ENCODE data around the gene LHX3. TPM values are rescaled to one million over a fixed set of nuclear protein-coding genes. Genes with fewer than 3 reads are reported as not detected.

LHX3 gene
- total RNA-seq, result not detected in 2 replicates

DNA sequence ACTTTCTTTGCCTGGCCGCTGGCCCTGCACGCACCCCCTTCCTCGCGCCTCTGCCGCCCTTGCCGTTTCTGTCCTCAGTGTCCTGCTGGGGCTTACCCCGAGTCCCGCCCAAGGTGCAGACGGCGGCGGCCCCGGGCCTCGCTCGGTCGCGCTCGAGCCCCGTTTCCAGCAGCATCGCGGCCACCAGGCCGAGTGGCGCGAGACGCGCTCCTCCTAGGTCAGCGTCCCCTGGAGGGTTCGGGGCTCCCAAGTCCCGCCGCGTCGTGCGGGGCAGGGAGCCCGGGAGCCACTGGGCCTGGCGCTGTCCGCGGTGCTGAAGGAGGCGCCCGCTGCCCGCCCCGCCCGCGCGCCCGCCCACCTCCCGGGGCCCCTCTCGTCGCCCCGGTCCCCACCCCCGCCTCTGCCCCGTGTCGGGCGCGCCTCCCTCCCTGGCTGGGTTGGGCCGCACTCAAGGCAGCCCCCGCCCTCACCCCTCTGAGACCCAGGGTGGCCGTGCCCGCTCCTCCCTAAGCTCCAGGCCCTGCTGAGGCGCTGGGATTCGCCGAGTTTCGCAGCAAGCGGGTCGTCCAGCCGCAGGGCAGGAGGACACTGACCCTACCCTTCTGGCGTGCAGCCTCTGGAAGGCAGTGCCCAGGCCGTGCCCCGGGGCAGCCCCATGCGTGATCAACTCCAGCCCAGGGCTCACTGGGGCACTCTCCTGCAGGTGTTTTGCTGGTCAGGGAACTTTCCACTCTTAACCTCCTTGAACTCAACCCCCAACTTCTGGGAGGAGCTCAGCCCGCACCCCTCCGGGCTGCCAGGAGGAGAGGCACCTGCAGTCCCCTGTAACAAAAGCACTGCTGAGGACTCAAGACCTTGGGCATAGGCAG lies at the start of gene LHX3:
LHX3 (minus strand) TSS at position 291 of the 869 bp plus-strand sequence; CDS start at position 175, 116 bp downstream.
- intact Hi-C loops (cut with micrococcal nuclease), result no loop called here
- Mint-ChIP-seq H3K4me1 (ENCODE audit: low read depth) (no peaks in the 10 kb centered on the region), H3K9me3 (no peaks in the 10 kb centered on the region), H3K36me3 (ENCODE audit: low read depth) (peaks cover 10% of the 10 kb centered on the region), H3K27me3 (ENCODE audit: insufficient read depth) (peaks cover 24% of the 10 kb centered on the region), H3K27ac (no peak within 1 kb of the TSS), H3K4me3 (no peak within 1 kb of the TSS)
- DNase-seq (ENCODE audit: low spot score), result no peak

DNA sequence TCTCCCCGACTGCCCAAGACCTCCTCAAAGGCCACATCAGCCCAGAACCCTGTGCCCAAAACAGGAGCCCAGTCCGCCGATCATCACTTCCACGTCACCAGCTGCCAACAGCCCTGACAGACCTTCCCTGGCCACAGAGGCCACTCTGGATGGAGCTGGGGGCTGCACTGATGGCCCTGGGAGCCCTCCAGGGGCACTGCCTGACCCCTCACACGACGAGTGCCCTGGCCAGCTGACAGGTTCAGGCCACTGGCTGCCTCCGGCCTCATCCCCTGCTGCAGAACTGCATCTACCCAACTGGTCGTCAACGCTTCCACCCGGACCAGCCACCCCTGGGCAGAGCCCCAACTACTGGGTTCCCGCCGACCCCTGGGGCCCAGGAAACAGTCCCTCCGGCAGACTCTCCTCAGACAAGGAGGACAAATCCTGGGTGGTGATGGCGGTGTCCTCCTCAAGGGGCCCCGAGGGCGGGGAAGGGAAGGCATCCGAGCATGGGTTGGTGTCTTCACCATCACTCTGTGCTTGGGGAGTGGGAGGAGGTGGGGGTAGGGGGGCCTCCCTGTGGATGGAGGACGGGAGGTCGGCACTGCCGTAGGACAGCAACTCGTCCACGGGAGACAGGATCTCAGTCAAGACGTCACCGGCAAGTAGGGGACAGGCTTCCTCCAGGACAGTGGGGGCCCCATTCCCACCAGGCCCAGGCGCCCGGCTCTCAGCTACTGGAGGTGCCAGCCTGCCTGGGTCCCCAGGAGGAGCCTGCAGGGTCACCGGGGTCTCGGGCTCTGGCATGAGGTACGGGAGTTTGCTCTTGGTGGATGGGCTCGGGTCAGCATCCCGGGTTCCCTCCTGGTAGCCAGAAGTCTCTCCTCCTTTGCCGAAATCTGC lies 48.6 kb upstream of the LHX3 start:
- H3K9me3 Mint-ChIP-seq, result no peaks in the 10 kb centered on the region
- no peaks in the 10 kb centered on the region for H3K27me3 Mint-ChIP-seq (ENCODE audit: insufficient read depth)
- H3K27ac Mint-ChIP-seq, result no peak overlapping the region
- intact Hi-C loops (cut with micrococcal nuclease), result no loop called here
- H3K4me1 Mint-ChIP-seq (ENCODE audit: low read depth), result no peaks in the 10 kb centered on the region
- no peak for DNase-seq (ENCODE audit: low spot score)
- no peak overlapping the region for H3K4me3 Mint-ChIP-seq
- H3K36me3 Mint-ChIP-seq (ENCODE audit: low read depth), result no peaks in the 10 kb centered on the region

DNA sequence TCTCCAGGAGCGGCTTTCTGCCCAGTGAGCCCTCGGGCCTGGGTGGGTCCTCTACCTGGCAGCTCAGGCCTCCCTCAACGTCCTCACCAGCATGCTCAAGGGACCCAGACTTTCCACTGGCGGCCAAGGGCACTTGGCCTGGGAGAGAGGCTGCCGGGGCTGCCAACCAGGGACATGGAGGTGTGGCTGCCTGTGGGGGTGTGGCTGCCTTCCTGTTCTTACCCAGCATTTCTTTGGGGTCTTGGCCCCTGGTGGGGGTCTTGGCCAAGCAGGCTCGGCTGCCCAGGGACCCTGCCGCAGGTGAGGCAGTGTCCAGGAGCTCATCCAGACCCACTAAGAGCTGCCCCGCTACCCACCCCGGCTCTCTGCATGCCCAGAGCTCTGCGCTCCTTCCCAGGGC lies 47.9 kb upstream of the LHX3 start:
- Mint-ChIP-seq H3K27ac (no peak overlapping the region), H3K4me1 (ENCODE audit: low read depth) (no peaks in the 10 kb centered on the region), H3K36me3 (ENCODE audit: low read depth) (no peaks in the 10 kb centered on the region), H3K9me3 (no peaks in the 10 kb centered on the region), H3K27me3 (ENCODE audit: insufficient read depth) (no peaks in the 10 kb centered on the region), H3K4me3 (no peak overlapping the region)
- DNase-seq (ENCODE audit: low spot score), result no peak
- intact Hi-C loops (cut with micrococcal nuclease), result no loop called here

DNA sequence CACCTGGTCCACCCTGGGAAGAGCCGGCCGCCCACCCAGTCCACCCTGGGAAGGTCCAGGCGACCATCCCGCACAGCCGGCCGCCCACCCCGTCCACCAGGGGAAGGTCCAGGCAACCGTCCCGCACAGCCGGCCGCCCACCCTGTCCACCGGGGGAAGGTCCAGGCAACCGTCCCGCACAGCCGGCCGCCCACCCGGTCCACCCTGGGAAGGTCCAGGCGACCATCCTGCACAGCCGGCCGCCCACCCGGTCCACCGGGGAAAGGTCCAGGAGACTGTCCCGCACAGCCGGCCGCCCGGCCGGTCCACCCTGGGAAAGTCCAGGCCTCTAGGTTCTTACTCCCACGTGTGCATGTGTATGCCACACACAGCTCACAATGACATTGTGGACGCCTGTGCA lies 47.4 kb upstream of the LHX3 start:
- no peaks in the 10 kb centered on the region for H3K27me3 Mint-ChIP-seq (ENCODE audit: insufficient read depth)
- no peak for DNase-seq (ENCODE audit: low spot score)
- no peak overlapping the region for H3K27ac Mint-ChIP-seq
- no peaks in the 10 kb centered on the region for H3K4me1 Mint-ChIP-seq (ENCODE audit: low read depth)
- no peaks in the 10 kb centered on the region for H3K36me3 Mint-ChIP-seq (ENCODE audit: low read depth)
- H3K9me3 Mint-ChIP-seq, result no peaks in the 10 kb centered on the region
- H3K4me3 Mint-ChIP-seq, result no peak overlapping the region
- intact Hi-C loops (cut with micrococcal nuclease), result no loop called here

DNA sequence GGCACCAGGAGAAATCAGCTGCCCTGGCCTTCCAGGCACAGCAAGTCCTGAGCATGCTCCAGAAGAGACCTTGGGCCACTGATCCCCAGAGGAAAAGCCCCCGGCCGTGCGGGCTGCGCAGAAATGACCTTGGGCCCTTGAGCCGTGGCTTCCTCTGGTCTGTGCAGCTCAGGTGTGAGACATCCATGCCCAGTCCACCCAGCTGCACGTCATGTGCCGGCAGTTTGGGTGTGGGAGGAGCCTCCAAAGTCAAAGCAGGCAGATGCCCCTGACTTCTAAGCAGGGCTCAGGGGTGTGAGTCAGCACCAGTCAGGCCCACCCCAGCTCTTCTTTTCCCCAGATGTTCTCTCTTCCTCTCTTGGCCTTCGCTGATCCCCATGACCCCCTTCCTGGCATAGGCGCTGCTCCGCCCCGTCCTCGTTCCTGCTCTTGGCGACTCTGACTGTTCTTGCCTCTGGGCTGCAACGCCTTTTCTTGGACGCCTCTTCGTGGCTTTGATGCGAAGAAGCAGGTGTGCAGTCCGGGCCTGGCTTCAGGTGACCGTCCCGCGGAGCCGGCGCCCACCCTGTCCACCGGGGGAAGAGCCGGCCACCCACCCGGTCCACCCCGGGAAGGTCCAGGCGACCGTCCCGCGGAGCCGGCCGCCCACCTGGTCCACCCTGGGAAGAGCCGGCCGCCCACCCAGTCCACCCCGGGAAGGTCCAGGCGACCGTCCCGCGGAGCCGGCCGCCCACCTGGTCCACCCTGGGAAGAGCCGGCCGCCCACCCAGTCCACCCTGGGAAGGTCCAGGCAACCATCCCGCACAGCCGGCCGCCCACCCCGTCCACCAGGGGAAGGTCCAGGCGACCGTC lies 46.6 kb upstream of the LHX3 start:
- no peak overlapping the region for H3K27ac Mint-ChIP-seq
- no peak overlapping the region for H3K4me3 Mint-ChIP-seq
- no peaks in the 10 kb centered on the region for H3K27me3 Mint-ChIP-seq (ENCODE audit: insufficient read depth)
- no peaks in the 10 kb centered on the region for H3K9me3 Mint-ChIP-seq
- DNase-seq (ENCODE audit: low spot score), result no peak
- H3K36me3 Mint-ChIP-seq (ENCODE audit: low read depth), result no peaks in the 10 kb centered on the region
- intact Hi-C loops (cut with micrococcal nuclease), result no loop called here
- H3K4me1 Mint-ChIP-seq (ENCODE audit: low read depth), result no peaks in the 10 kb centered on the region

DNA sequence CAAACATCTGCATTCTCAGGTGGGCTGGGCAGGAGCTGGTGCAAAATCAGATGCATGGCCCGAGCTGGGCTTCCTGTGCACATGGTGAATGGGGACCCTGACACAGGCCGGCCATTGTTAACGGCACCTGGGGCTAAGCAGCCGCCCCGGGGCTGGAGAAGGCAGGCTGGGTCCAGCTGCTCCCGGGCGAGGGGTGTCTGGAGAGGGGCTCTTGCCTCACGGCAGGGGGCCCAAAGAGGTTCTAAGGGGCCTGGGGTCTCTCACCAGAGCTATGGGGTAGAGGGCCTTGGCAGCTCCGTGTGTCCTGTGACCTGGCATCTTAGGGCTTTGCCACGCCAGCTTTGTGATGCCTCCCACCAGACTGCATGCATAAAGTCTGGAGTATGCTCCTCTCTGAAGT lies 45.7 kb upstream of the LHX3 start:
- Mint-ChIP-seq H3K4me3 (no peak overlapping the region), H3K27me3 (ENCODE audit: insufficient read depth) (no peaks in the 10 kb centered on the region), H3K4me1 (ENCODE audit: low read depth) (no peaks in the 10 kb centered on the region), H3K36me3 (ENCODE audit: low read depth) (no peaks in the 10 kb centered on the region), H3K27ac (no peak overlapping the region), H3K9me3 (no peaks in the 10 kb centered on the region)
- intact Hi-C loops (cut with micrococcal nuclease), result no loop called here
- no peak for DNase-seq (ENCODE audit: low spot score)

DNA sequence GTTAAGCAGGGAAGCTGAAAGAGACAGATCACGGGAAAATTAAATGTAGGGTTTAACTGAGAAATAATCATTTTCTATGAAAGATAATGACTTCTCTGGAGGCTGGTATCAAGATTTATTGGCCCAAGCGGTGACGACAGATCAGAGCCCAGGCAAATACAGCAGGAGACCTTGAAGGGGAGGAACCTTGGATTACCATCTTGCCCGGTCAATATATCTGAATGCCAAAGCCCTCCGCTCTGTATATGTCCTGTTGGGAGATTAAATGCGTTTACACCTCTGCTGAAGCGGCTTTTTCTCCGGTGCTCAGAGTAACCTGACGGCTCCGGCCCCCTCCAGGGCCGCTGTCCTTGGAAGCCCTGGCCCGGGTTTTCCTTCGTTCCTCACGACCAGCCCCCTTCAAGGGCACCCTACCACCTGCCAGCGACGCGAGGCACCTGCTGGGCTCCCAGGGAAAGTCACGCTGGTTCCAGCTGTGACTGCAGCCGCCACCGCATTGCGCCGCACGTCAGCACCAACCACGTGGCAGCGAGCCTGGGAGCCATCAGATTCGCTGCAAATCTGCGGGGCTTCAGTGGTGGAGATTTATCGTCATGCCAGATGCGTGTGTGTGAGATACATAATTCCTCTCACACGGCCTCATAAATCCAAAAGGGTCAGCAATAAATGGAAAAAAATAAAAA lies 45.1 kb upstream of the LHX3 start:
- DNase-seq (ENCODE audit: low spot score), result no peak
- intact Hi-C loops (cut with micrococcal nuclease), result loop anchor here (5.0 to 10.0 kb wide), 4 partner anchors 285 to 1355 kb away; partner anchors contain the start of genes ARRDC1, CAMSAP1, RABL6 and UBAC1
- no peaks in the 10 kb centered on the region for H3K9me3 Mint-ChIP-seq

DNA sequence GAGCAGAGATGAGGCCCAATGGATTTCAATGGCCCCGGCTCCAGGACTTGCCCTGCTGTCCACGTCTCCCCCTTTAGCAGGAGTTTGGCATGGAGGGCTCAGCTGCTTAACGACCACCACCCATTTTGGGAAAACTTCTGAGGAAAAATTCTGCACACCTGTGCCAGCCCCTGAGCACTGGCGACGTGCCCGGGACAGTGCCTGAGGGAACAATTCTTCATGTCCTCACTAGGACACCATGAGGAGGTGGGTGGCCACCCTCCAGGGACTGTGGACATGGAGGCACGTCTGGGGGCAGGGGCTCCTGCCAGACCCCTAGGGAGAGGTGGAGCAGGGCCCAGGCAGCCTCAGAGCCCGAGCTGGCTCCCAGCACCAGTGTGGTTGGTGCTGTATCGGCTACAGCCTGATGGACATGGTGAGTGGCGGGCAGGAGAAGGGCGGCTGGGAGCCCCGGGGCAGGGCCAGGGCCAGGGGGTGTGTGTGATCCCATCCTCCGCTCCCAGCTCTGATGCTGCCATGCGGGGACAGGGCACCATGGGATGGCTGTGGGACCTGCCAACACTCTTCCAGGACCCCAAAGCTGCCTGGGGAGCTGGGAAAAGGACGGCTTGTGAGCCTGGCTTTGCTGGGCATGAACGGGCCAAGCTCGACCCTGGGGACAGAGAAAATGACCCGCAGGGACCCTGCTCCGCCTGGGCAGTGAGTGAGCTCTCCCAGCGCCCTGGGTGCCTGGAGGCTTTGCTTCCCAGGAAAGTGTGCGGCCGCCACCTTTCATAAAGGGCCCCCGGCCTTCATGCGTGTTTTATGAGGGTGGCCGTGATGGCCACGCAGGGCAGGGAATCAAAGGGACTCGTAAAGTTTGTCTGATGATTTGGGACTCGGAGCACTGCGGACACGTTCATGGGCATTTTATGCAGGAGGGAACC lies 44.3 kb upstream of the LHX3 start:
- intact Hi-C loops (cut with micrococcal nuclease), result loop anchor here (5.0 to 10.0 kb wide), 4 partner anchors 284 to 1356 kb away; partner anchors contain the start of genes ARRDC1, CAMSAP1, RABL6 and UBAC1
- Mint-ChIP-seq H3K27ac (no peak overlapping the region), H3K36me3 (ENCODE audit: low read depth) (peaks cover 2% of the 10 kb centered on the region), H3K4me3 (no peak overlapping the region), H3K9me3 (no peaks in the 10 kb centered on the region), H3K27me3 (ENCODE audit: insufficient read depth) (no peaks in the 10 kb centered on the region), H3K4me1 (ENCODE audit: low read depth) (peaks cover 8% of the 10 kb centered on the region)
- DNase-seq (ENCODE audit: low spot score), result no peak

More for the DNA sequence above, 45.1 kb upstream of the LHX3 start:
- H3K36me3 Mint-ChIP-seq (ENCODE audit: low read depth), result no peaks in the 10 kb centered on the region
- H3K27me3 Mint-ChIP-seq (ENCODE audit: insufficient read depth), result no peaks in the 10 kb centered on the region
- no peak overlapping the region for H3K27ac Mint-ChIP-seq
- no peak overlapping the region for H3K4me3 Mint-ChIP-seq
- peaks cover under 1% of the 10 kb centered on the region for H3K4me1 Mint-ChIP-seq (ENCODE audit: low read depth)

DNA sequence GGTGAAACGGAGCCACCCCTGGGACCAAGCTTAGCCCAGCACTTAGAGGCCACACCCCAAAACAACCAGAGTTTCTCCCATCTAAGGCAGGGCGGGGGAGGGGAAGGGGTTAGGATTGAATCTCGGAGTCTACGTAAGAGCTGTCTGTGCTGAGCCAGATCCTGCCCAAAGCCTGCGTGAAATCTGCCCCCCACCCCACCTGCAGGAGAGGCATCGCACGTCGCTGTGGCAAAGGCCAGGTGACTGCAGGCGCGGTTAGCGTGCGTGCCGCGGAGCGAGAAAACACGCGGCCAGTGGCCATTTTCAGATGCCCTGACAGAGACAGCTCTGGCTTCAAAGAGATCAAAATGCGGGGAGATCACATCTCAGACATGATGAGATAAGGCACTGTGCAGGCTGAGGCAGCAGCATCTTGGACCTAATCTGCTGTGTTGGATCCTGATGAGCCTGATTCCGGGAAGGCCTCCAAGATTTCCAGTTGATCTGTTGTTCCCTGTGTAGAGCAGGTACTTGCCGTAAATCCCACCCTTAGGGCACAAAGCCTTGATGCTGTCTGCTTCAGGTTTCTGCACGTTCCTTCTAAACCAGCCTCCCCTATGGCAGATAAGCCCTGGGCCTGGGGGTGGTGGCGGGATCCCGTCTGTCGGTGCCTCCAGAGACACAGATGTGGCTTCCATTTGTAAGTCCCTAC lies 43.2 kb upstream of the LHX3 start:
- no peak for DNase-seq (ENCODE audit: low spot score)
- H3K27me3 Mint-ChIP-seq (ENCODE audit: insufficient read depth), result no peaks in the 10 kb centered on the region
- intact Hi-C loops (cut with micrococcal nuclease), result loop anchor here (5.0 to 10.0 kb wide), 4 partner anchors 283 to 1357 kb away; partner anchors contain the start of genes ARRDC1, CAMSAP1, RABL6 and UBAC1
- no peak overlapping the region for H3K27ac Mint-ChIP-seq
- H3K4me1 Mint-ChIP-seq (ENCODE audit: low read depth), result peaks cover 20% of the 10 kb centered on the region
- no peak overlapping the region for H3K4me3 Mint-ChIP-seq
- H3K9me3 Mint-ChIP-seq, result no peaks in the 10 kb centered on the region
- H3K36me3 Mint-ChIP-seq (ENCODE audit: low read depth), result peaks cover 8% of the 10 kb centered on the region

DNA sequence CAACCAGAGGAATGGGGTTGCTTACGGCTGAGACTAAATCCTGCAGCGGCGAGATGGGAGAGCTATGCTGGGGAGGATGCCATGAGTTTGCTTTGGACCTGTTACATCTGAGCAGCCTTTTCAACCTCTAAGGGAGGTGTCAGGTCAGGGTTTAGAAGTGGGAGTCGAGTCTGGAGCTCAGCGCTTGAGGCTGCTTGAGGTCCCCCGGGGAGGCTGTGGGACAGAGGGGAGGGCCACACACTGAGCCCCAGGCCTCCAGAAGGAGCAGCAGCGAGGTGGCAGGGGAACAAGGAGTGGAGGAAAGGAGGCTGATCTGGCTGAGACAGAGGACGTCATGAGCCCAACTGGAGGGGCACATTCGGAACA lies 42.6 kb upstream of the LHX3 start:
- peaks cover 8% of the 10 kb centered on the region for H3K36me3 Mint-ChIP-seq (ENCODE audit: low read depth)
- no peak overlapping the region for H3K27ac Mint-ChIP-seq
- DNase-seq (ENCODE audit: low spot score), result no peak
- no peaks in the 10 kb centered on the region for H3K9me3 Mint-ChIP-seq
- H3K27me3 Mint-ChIP-seq (ENCODE audit: insufficient read depth), result no peaks in the 10 kb centered on the region
- H3K4me3 Mint-ChIP-seq, result no peak overlapping the region
- H3K4me1 Mint-ChIP-seq (ENCODE audit: low read depth), result peaks cover 24% of the 10 kb centered on the region
- intact Hi-C loops (cut with micrococcal nuclease), result loop anchor here (5.0 to 10.0 kb wide), 4 partner anchors 283 to 1357 kb away; partner anchors contain the start of genes ARRDC1, CAMSAP1, RABL6 and UBAC1
